HFFc6 (cell line): ENCODE measurements around the gene OAF. TPM values are rescaled to one million over a fixed set of nuclear protein-coding genes. Genes with fewer than 3 reads are reported as not detected.

Source experiments
- DNase-seq: peaks from one replicate; pipeline ENCODE4 v3.0.0-alpha.2; 2018
- H3K27ac Mint-ChIP-seq: 2 replicates; pipeline ENCODE4 v1.8.0; 2020; ENCODE audit warnings: mild to moderate bottlenecking, mixed read lengths
- H3K27me3 Mint-ChIP-seq: 2 replicates; pipeline ENCODE4 v1.8.0; 2021; ENCODE audit warnings: mild to moderate bottlenecking, moderate library complexity, mixed read lengths; ENCODE audit not compliant: insufficient read depth
- H3K36me3 Mint-ChIP-seq: 2 replicates; pipeline ENCODE4 v1.8.0; 2021; ENCODE audit warnings: low read depth, mixed read lengths
- H3K4me1 Mint-ChIP-seq: 2 replicates; pipeline ENCODE4 v1.8.0; 2020; ENCODE audit warnings: low read depth, mixed read lengths
- H3K4me3 Mint-ChIP-seq: 2 replicates; pipeline ENCODE4 v1.8.0; 2020; ENCODE audit warnings: mild to moderate bottlenecking, moderate library complexity, mixed read lengths
- H3K9me3 Mint-ChIP-seq: 2 replicates; pipeline ENCODE4 v1.8.0; 2020; ENCODE audit warnings: mild to moderate bottlenecking, mixed read lengths
- CTCF ChIP-seq: fragments of 200-600 bp; sonication (generic); IDR thresholded peaks from 2 replicates; pipeline ENCODE4 v1.5.0; 2021; ENCODE audit warnings: antibody characterized with exemption, mild to moderate bottlenecking
- total RNA-seq, 6 experiments: library from RNA; stranded (reverse); fragmentation: NEBNext Ultra II Directional; extraction: Animal tissue kit (Norgen Biotek cat#: 25700); gene quantifications; 2 replicates in 1 of 6; 3 replicates in 5 of 6; pipeline ENCODE4 v1.2.3, GENCODE V29; 2021

The OAF gene
- total RNA-seq, 6 experiments from 2014 or later: 111 to 143 (median 123) TPM

- Mint-ChIP-seq H3K4me1 (peaks cover 9% of the 10 kb centered on the region; the same call in 1 of the 2 replicates), H3K27me3 (peaks cover 66% of the 10 kb centered on the region), H3K27ac (no peak overlapping the region), H3K4me3 (no peak overlapping the region), H3K9me3 (no peaks in the 10 kb centered on the region), H3K36me3 (no peaks in the 10 kb centered on the region)
- TF ChIP-seq CTCF: peak; percentile 24; the same call in 1 of the 2 replicates
- no peak for DNase-seq
Measured at GRCh38 chr11:120258661-120259060, 47.8 kb downstream of the OAF start.

- Mint-ChIP-seq H3K4me1 (peaks cover 9% of the 10 kb centered on the region; the same call in 1 of the 2 replicates), H3K36me3 (no peaks in the 10 kb centered on the region), H3K27ac (no peak overlapping the region), H3K27me3 (peaks cover 65% of the 10 kb centered on the region), H3K4me3 (no peak overlapping the region), H3K9me3 (no peaks in the 10 kb centered on the region)
- no peak for DNase-seq
- no peak for TF ChIP-seq CTCF
Measured at GRCh38 chr11:120259241-120259640, 48.4 kb downstream of the OAF start.

- Mint-ChIP-seq H3K36me3 (no peaks in the 10 kb centered on the region), H3K27ac (no peak overlapping the region), H3K4me3 (no peak overlapping the region), H3K27me3 (peaks cover 65% of the 10 kb centered on the region), H3K4me1 (peaks cover 9% of the 10 kb centered on the region; the same call in 1 of the 2 replicates), H3K9me3 (no peaks in the 10 kb centered on the region)
- DNase-seq: no peak
- no peak for TF ChIP-seq CTCF
Measured at GRCh38 chr11:120259988-120260565, 49.2 kb downstream of the OAF start.

- no peak for DNase-seq
- peaks cover 9% of the 10 kb centered on the region; the same call in 1 of the 2 replicates for H3K4me1 Mint-ChIP-seq
- no peaks in the 10 kb centered on the region for H3K36me3 Mint-ChIP-seq
- H3K9me3 Mint-ChIP-seq: no peaks in the 10 kb centered on the region
- TF ChIP-seq CTCF: no peak
- peaks cover 67% of the 10 kb centered on the region for H3K27me3 Mint-ChIP-seq
- H3K4me3 Mint-ChIP-seq: no peak overlapping the region
- H3K27ac Mint-ChIP-seq: no peak overlapping the region
Measured at GRCh38 chr11:120260616-120261015, 49.8 kb downstream of the OAF start.

GRCh38 chr11:120261321-120261720 is 50.5 kb downstream of the OAF start:
- H3K36me3 Mint-ChIP-seq: no peaks in the 10 kb centered on the region
- no peaks in the 10 kb centered on the region for H3K9me3 Mint-ChIP-seq
- no peak for TF ChIP-seq CTCF
- no peak overlapping the region for H3K27ac Mint-ChIP-seq
- H3K27me3 Mint-ChIP-seq: peaks cover 68% of the 10 kb centered on the region
- H3K4me1 Mint-ChIP-seq: peaks cover 9% of the 10 kb centered on the region; the same call in 1 of the 2 replicates
- no peak for DNase-seq
- no peak overlapping the region for H3K4me3 Mint-ChIP-seq
